ENCODE data around the gene MPG.

The MPG gene

DNA sequence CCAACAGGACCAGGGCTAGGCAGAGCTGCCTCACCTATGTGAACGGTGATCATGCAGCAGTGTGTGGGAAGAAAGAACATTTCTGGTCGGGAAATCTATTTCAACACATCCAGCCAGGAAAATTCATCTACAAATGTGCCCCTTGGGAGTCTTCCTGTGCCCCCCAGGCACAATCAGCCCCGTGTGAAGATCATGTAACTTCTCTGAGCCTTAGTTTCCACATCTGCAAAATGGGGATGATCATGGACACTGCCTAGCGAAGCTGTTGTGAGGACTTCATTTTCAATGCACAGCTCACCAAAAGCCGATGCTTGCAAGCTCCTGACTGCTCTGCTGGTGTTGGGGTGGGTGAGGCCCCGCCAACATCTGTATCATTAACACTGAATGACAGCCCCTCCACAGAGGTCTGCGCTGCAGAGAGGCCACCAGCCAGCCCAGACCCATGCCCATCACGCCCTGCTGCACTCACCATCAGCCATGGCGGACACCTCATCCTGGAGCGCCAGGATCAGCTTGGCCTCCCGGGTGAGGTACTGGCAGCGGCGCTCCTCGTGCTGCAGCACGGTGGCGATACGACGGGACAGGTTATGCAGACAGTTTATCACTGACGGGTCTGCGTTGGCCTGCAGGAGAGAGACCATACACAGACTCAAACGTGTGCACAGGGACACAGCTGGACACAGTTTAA lies 34.3 kb downstream of the MPG start:
- Histone ChIP-seq H3K27me3 (replicated peaks in 2 of 5; ENCODE audit: control insufficient read depth in 4 of 5, insufficient read depth in 5 of 5, low read length in 4 of 5) (no peaks in the 10 kb centered on the region), H3K4me3 (ENCODE audit: control insufficient read depth in 1 of 7, extremely low read depth in 1 of 7, insufficient read depth in 4 of 7, low read depth in 2 of 7, low read length in 6 of 7) (no peak overlapping the region), H3K27ac (ENCODE audit: insufficient read depth in 1 of 2, low read depth in 1 of 2, low read length in 2 of 2, poor library complexity in 1 of 2, severe bottlenecking in 2 of 2) (peak overlapping the region in 1 of 2 experiments; percentile 70), H3K4me1 (ENCODE audit: control extremely low read depth in 1 of 4, control insufficient read depth in 4 of 4, insufficient read depth in 4 of 4, low read length in 3 of 4) (peaks cover 0 to 16% (median 12%) of the 10 kb centered on the region in 4 experiments), H3K36me3 (ENCODE audit: control insufficient read depth in 4 of 4, insufficient read depth in 4 of 4, low read length in 3 of 4) (peaks cover 7 to 42% (median 24%) of the 10 kb centered on the region in 4 experiments), H3K9me3 (ENCODE audit: control extremely low read depth in 1 of 5, control insufficient read depth in 4 of 5, insufficient read depth in 2 of 5, low read depth in 1 of 5, low read length in 4 of 5) (no peaks in the 10 kb centered on the region)
- no peak for DNase-seq
- ChIA-PET CTCF (interaction anchor here (2.4 kb wide), 1 partner anchor 14 kb away, joined by 5 read pairs; no protein-coding TSS in a partner anchor), POLR2A (no interaction called here)
- WGBS (ENCODE audit: insufficient coverage), result 97% methylated on average over 19 of the region's 21 CpGs

DNA sequence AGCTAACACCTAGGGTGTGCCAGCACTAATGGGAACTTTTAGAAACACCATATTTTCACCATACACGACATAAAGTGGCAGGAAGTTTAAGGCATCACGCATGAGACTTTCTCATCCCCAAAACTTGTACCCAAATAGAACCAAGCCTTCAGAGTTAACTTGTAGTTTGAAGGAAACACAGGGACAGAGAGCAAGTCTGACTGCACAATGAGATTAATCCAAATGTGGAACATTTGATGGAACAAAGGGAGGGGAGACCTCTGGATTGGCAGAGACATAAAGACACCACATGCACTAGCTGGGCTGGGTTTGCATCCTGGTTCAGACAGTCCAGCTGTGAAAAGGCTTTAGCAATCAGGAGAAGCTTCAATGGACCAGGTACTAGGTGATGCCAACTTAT lies 36.3 kb downstream of the MPG start:
- Histone ChIP-seq H3K36me3 (ENCODE audit: control insufficient read depth in 4 of 4, insufficient read depth in 4 of 4, low read length in 3 of 4) (peaks cover 2 to 39% (median 24%) of the 10 kb centered on the region in 4 experiments), H3K9me3 (ENCODE audit: control extremely low read depth in 1 of 5, control insufficient read depth in 4 of 5, insufficient read depth in 2 of 5, low read depth in 1 of 5, low read length in 4 of 5) (no peaks in the 10 kb centered on the region), H3K4me3 (ENCODE audit: control insufficient read depth in 1 of 7, extremely low read depth in 1 of 7, insufficient read depth in 4 of 7, low read depth in 2 of 7, low read length in 6 of 7) (no peak overlapping the region), H3K27me3 (replicated peaks in 2 of 5; ENCODE audit: control insufficient read depth in 4 of 5, insufficient read depth in 5 of 5, low read length in 4 of 5) (no peaks in the 10 kb centered on the region), H3K4me1 (ENCODE audit: control extremely low read depth in 1 of 4, control insufficient read depth in 4 of 4, insufficient read depth in 4 of 4, low read length in 3 of 4) (peaks cover 0 to 16% (median 12%) of the 10 kb centered on the region in 4 experiments), H3K27ac (ENCODE audit: insufficient read depth in 1 of 2, low read depth in 1 of 2, low read length in 2 of 2, poor library complexity in 1 of 2, severe bottlenecking in 2 of 2) (peak overlapping the region in 1 of 2 experiments; percentile 62)
- whole genome bisulfite sequencing (ENCODE audit: insufficient coverage), result 80% methylated on average over 1 of the region's 2 CpGs
- DNase-seq, result no peak
- ChIA-PET POLR2A (interaction anchor here (0.6 kb wide), 1 partner anchor 80 kb away, joined by 3 read pairs; no protein-coding TSS in a partner anchor), CTCF (interaction anchor here (1.2 kb wide), 1 partner anchor 42 kb away, joined by 3 read pairs; no protein-coding TSS in a partner anchor)

DNA sequence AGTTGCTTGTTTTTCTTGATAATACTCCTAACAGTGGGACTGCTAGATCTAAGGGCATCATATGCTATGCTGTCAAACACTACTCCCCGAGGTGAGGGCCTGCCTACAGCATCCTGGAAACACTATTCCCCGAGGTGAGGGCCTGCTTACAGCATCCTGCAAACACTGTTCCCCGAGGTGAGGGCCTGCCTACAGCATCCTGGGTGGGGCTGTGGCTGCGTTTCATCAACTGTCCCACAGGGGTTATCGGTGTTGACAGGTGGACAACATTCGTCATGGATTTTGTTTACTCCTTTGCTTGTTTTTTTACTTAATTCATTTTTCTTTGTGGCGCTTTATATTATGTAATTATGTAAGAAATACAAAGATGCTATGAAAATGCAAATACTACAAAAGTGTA lies 38.0 kb downstream of the MPG start:
- POLR2A ChIA-PET, result no interaction called here
- 76% methylated on average over 4 of the region's 7 CpGs for WGBS (ENCODE audit: insufficient coverage)
- H3K36me3 ChIP-seq (ENCODE audit: control insufficient read depth in 4 of 4, insufficient read depth in 4 of 4, low read length in 3 of 4), result peaks cover 1 to 39% (median 16%) of the 10 kb centered on the region in 4 experiments
- H3K4me1 ChIP-seq (ENCODE audit: control extremely low read depth in 1 of 4, control insufficient read depth in 4 of 4, insufficient read depth in 4 of 4, low read length in 3 of 4), result peaks cover 0 to 19% (median 13%) of the 10 kb centered on the region in 4 experiments
- CTCF ChIA-PET, result interaction anchor here (0.7 to 5.5 kb wide), 7 partner anchors 10 to 66 kb away, joined by 3 to 59 read pairs (median 16); partner anchors contain the start of gene HBQ1
- no peaks in the 10 kb centered on the region for H3K9me3 ChIP-seq (ENCODE audit: control extremely low read depth in 1 of 5, control insufficient read depth in 4 of 5, insufficient read depth in 2 of 5, low read depth in 1 of 5, low read length in 4 of 5)
- no peak for DNase-seq
- H3K27me3 ChIP-seq (replicated peaks in 2 of 5; ENCODE audit: control insufficient read depth in 4 of 5, insufficient read depth in 5 of 5, low read length in 4 of 5), result no peaks in the 10 kb centered on the region
- H3K27ac ChIP-seq (ENCODE audit: insufficient read depth in 1 of 2, low read depth in 1 of 2, low read length in 2 of 2, poor library complexity in 1 of 2, severe bottlenecking in 2 of 2), result no peak overlapping the region
- H3K4me3 ChIP-seq (ENCODE audit: control insufficient read depth in 1 of 7, extremely low read depth in 1 of 7, insufficient read depth in 4 of 7, low read depth in 2 of 7, low read length in 6 of 7), result no peak overlapping the region

DNA sequence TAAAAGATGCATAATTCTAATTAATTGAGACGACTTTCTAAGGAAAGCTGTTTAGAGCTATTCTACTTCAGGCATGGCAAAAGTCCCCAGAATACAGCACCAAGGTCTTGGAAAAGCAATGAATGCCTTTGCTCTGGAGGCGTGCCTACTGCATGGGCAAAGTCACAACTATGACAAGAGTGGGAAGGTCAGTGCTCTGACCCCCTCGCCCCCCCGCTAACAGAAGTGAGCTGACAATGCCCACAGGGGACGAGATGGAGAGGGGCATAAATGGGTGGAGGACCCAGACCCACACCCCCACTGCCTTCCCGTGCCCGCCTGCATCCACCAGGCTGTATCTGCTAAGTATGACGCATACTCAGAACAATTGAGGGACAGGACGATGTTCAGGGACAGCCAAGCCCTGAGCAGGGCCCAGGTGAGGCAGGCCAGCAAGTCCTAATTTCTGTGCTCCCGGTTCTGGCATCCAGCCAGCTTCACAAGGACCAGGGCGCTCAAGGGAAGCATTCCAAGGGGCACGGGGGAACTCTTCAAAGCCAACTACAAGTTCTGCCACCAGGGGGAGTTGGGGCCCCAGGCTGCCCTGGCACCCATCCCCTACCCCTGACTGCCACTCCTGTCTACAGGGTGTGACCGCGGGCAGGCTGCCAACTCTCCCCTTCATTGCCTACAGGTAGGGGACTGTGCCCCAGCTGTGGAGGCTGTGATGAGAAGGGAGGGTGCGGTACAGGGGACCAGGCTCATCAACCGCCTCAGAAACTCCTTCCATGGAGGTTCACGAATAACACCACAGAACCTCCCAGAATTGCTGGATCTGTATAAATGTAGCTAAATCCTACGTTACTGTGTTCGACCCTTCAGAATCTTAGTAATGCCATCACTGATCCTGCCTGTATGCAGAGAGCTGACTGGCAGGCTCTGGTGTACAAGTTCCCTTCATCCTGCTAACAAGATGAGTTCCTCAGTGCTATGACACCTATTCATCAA lies 39.6 kb downstream of the MPG start:
- ChIA-PET POLR2A (interaction anchor here (0.6 kb wide), 1 partner anchor 28 kb away, joined by 3 read pairs; no protein-coding TSS in a partner anchor), CTCF (interaction anchor here (0.6 to 5.5 kb wide), 21 partner anchors 11 to 247 kb away, joined by 3 to 59 read pairs (median 5); partner anchors contain the start of gene HBQ1)
- Histone ChIP-seq H3K4me3 (ENCODE audit: control insufficient read depth in 1 of 7, extremely low read depth in 1 of 7, insufficient read depth in 4 of 7, low read depth in 2 of 7, low read length in 6 of 7) (no peak overlapping the region), H3K36me3 (ENCODE audit: control insufficient read depth in 4 of 4, insufficient read depth in 4 of 4, low read length in 3 of 4) (peaks cover 2 to 32% (median 12%) of the 10 kb centered on the region in 4 experiments), H3K27ac (ENCODE audit: insufficient read depth in 1 of 2, low read depth in 1 of 2, low read length in 2 of 2, poor library complexity in 1 of 2, severe bottlenecking in 2 of 2) (no peak overlapping the region), H3K4me1 (ENCODE audit: control extremely low read depth in 1 of 4, control insufficient read depth in 4 of 4, insufficient read depth in 4 of 4, low read length in 3 of 4) (peaks cover 0 to 16% (median 12%) of the 10 kb centered on the region in 4 experiments), H3K9me3 (ENCODE audit: control extremely low read depth in 1 of 5, control insufficient read depth in 4 of 5, insufficient read depth in 2 of 5, low read depth in 1 of 5, low read length in 4 of 5) (no peaks in the 10 kb centered on the region), H3K27me3 (replicated peaks in 2 of 5; ENCODE audit: control insufficient read depth in 4 of 5, insufficient read depth in 5 of 5, low read length in 4 of 5) (no peaks in the 10 kb centered on the region)
- 69% methylated on average over 16 of the region's 19 CpGs for WGBS (ENCODE audit: insufficient coverage)
- DNase-seq, result peak; percentile 72 to 77 (median 73)

DNA sequence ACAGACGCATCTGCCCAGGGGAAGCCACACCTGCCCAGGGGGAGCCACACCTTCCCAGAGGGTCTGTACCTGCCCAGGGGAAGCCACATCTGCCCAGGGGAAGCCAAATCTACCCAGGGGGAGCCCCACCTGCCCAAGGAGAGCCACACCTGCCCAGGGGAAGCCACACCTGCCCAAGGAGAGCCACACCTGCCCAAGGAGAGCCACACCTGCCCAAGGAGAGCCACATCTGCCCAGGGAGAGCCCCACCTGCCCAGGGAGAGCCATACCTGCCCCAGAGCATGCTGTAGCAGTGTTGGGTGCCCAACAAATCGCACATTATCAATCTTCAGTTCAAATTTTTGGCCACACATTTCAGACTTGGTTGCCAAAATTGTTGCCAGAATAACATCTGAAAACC lies 40.8 kb downstream of the MPG start:
- WGBS (ENCODE audit: insufficient coverage), result no CpG with 5 or more reads among the region's 2 CpGs
- Histone ChIP-seq H3K4me1 (ENCODE audit: control extremely low read depth in 1 of 4, control insufficient read depth in 4 of 4, insufficient read depth in 4 of 4, low read length in 3 of 4) (peaks cover 0 to 4% (median 1%) of the 10 kb centered on the region in 4 experiments), H3K36me3 (ENCODE audit: control insufficient read depth in 4 of 4, insufficient read depth in 4 of 4, low read length in 3 of 4) (peaks cover 2 to 37% (median 16%) of the 10 kb centered on the region in 4 experiments), H3K27ac (ENCODE audit: insufficient read depth in 1 of 2, low read depth in 1 of 2, low read length in 2 of 2, poor library complexity in 1 of 2, severe bottlenecking in 2 of 2) (no peak overlapping the region), H3K4me3 (ENCODE audit: control insufficient read depth in 1 of 7, extremely low read depth in 1 of 7, insufficient read depth in 4 of 7, low read depth in 2 of 7, low read length in 6 of 7) (no peak overlapping the region), H3K27me3 (replicated peaks in 2 of 5; ENCODE audit: control insufficient read depth in 4 of 5, insufficient read depth in 5 of 5, low read length in 4 of 5) (no peaks in the 10 kb centered on the region), H3K9me3 (ENCODE audit: control extremely low read depth in 1 of 5, control insufficient read depth in 4 of 5, insufficient read depth in 2 of 5, low read depth in 1 of 5, low read length in 4 of 5) (no peaks in the 10 kb centered on the region)
- POLR2A ChIA-PET, result no interaction called here
- no peak for DNase-seq
- CTCF ChIA-PET, result interaction anchor here (1.2 to 5.5 kb wide), 11 partner anchors 10 to 121 kb away, joined by 3 to 59 read pairs (median 6); partner anchors contain the start of gene HBQ1

DNA sequence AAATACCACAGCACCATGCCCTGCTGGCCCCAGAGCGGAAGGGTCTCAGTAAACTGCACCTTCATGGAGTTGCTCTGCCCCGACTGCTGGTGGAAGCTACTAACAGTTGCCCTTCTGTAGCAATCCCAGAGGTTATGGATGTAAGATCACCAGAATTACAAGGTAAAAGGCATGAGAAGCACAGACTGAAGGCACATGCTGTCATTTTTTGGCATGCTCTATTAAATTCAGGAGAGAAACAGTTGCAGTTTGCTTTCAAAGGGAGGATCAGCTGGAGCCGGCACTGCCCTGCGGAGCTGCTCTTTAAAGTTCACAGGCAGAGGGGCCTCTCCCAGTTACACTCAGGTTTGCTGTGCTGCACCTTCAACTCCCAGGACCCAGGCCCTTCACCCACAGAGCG lies 41.3 kb downstream of the MPG start:
- CTCF ChIA-PET, result interaction anchor here (1.3 to 5.5 kb wide), 6 partner anchors 9 to 63 kb away, joined by 3 to 59 read pairs (median 32); partner anchors contain the start of gene HBQ1

More for the DNA sequence above, 41.3 kb downstream of the MPG start:
- no peaks in the 10 kb centered on the region for H3K9me3 ChIP-seq (ENCODE audit: control extremely low read depth in 1 of 5, control insufficient read depth in 4 of 5, insufficient read depth in 2 of 5, low read depth in 1 of 5, low read length in 4 of 5)
- H3K36me3 ChIP-seq (ENCODE audit: control insufficient read depth in 4 of 4, insufficient read depth in 4 of 4, low read length in 3 of 4), result peaks cover 2 to 33% (median 15%) of the 10 kb centered on the region in 4 experiments
- 97% methylated on average over 4 of the region's 5 CpGs for WGBS (ENCODE audit: insufficient coverage)
- DNase-seq, result no peak
- no peak overlapping the region for H3K4me3 ChIP-seq (ENCODE audit: control insufficient read depth in 1 of 7, extremely low read depth in 1 of 7, insufficient read depth in 4 of 7, low read depth in 2 of 7, low read length in 6 of 7)
- POLR2A ChIA-PET, result no interaction called here
- no peaks in the 10 kb centered on the region for H3K27me3 ChIP-seq (replicated peaks in 2 of 5; ENCODE audit: control insufficient read depth in 4 of 5, insufficient read depth in 5 of 5, low read length in 4 of 5)
- H3K27ac ChIP-seq (ENCODE audit: insufficient read depth in 1 of 2, low read depth in 1 of 2, low read length in 2 of 2, poor library complexity in 1 of 2, severe bottlenecking in 2 of 2), result peak overlapping the region in 1 of 2 experiments; percentile 37
- peaks cover 0 to 4% (median 0%) of the 10 kb centered on the region in 4 experiments for H3K4me1 ChIP-seq (ENCODE audit: control extremely low read depth in 1 of 4, control insufficient read depth in 4 of 4, insufficient read depth in 4 of 4, low read length in 3 of 4)
